ENCODE data around the gene ATP6V1B1. TPM values are rescaled to one million over a fixed set of nuclear protein-coding genes. Genes with fewer than 3 reads are reported as not detected.

The ATP6V1B1 gene
- total and polyA plus RNA-seq, 2 of the 13 experiments (the other 11 are each of a cell fraction or from before 2014, with no cell fraction given) = 0.58 to 1.6 TPM

GRCh38 chr2:70967189-70967588 is 31.5 kb downstream of the ATP6V1B1 start:
- Histone ChIP-seq H3K4me2 (ENCODE audit: low read depth, low read length) (no peak overlapping the region), H3K9me3 (ENCODE audit: low read length) (no peaks in the 10 kb centered on the region), H3K4me1 (ENCODE audit: insufficient read depth, low read length) (0 out of 2 replicates have a peak, but pooled peaks cover 5% of the 10 kb centered on the region), H4K20me1 (ENCODE audit: insufficient read depth, low read length) (no peaks in the 10 kb centered on the region), H3K4me3 (replicated peaks in 1 of 3; ENCODE audit: insufficient read depth in 1 of 3, low read depth in 2 of 3, low read length in 3 of 3) (no peak overlapping the region), H3K79me2 (ENCODE audit: insufficient read depth, low read length) (no peaks in the 10 kb centered on the region), H3K27me3 (ENCODE audit: control insufficient read depth in 1 of 2, insufficient read depth in 2 of 2, low read length in 2 of 2) (no peaks in the 10 kb centered on the region; a peak in 2 of 5 replicates), H3K27ac (ENCODE audit: extremely low read length, insufficient read depth, low read length) (no peak overlapping the region), H3K36me3 (replicated peaks in 1 of 2; ENCODE audit: control insufficient read depth in 1 of 2, insufficient read depth in 2 of 2, low read length in 2 of 2) (no peaks in the 10 kb centered on the region), H3K9ac (ENCODE audit: insufficient read depth, low read depth, low read length) (no peak overlapping the region), H2AFZ (ENCODE audit: low read length) (no peak overlapping the region)
- no peak for ATAC-seq
- intact Hi-C loops (cut with micrococcal nuclease; ENCODE audit: unreplicated experiment) (no loop called here), in situ Hi-C loops (cut with HindIII; ENCODE audit: extremely low pct_ligation_motif_present, low pct_unique_long_range_greater_than_20kb) (no loop called here)
- DNase-seq (ENCODE audit: low spot score) = no peak
- BruUV-seq (replicated peaks) = no TSS peak
- FAIRE-seq = no peak
- no peak for TF ChIP-seq KDM1A (CRISPR knock-in tag; IDR thresholded peaks at IDR 0.05)
- peak; percentile 90 for TF ChIP-seq CREB1 (IDR thresholded peaks at IDR 0.05)
- no peak for TF ChIP-seq CREB1 (CRISPR knock-in tag; IDR thresholded peaks at IDR 0.05)
- TF ChIP-seq ADNP (CRISPR knock-in tag; IDR thresholded peaks at IDR 0.05) = no peak
- TF ChIP-seq ZNF383 (CRISPR knock-in tag; IDR thresholded peaks at IDR 0.05; ENCODE audit: borderline replicate concordance) = no peak
- peak; percentile 98 for TF ChIP-seq ATF7 (IDR thresholded peaks at IDR 0.05)
- no peak for TF ChIP-seq ATF7 (CRISPR knock-in tag; IDR thresholded peaks at IDR 0.05)
- TF ChIP-seq ZC3H13 (CRISPR knock-in tag; IDR thresholded peaks at IDR 0.05) = no peak
- TF ChIP-seq MEIS1 (CRISPR knock-in tag; IDR thresholded peaks at IDR 0.05; ENCODE audit: borderline replicate concordance) = no peak
- no peak for TF ChIP-seq ZNF549 (CRISPR knock-in tag; IDR thresholded peaks at IDR 0.05)
- CTCF ChIA-PET (ENCODE audit: low intra/inter-chr PET ratio, low total read pairs) = no interaction called here
- 15% methylated on average over 4 of the region's 4 CpGs for WGBS (ENCODE audit: low lambda C conversion rate)
- POLR2A ChIA-PET = no interaction called here

DNA sequence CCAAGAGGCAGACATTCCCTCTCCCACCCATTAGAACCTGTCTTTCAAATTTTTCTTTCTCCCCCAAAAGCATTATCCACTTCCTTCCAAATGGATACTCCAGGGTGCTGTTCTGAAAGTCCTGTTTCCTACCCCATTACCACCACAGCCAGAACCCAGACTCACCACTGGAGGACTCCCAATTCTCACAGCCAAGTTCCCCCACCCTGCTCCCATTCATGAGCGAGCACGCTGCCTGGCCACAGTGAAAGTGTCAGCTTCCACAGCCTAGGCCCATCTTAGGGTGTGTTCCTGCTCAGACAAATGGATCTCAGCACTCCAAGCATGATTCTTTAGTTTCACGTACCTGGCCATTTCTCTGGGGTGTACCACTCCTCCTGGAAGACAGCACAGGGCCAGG is 38.9 kb downstream of the ATP6V1B1 start:
- peaks cover 14% of the 10 kb centered on the region for H3K4me1 ChIP-seq (ENCODE audit: insufficient read depth, low read length)
- FAIRE-seq = no peak
- H3K79me2 ChIP-seq (ENCODE audit: insufficient read depth, low read length) = no peaks in the 10 kb centered on the region
- ATAC-seq = no peak
- no peak overlapping the region for H3K4me3 ChIP-seq (replicated peaks in 1 of 3; ENCODE audit: insufficient read depth in 1 of 3, low read depth in 2 of 3, low read length in 3 of 3)
- BruUV-seq (replicated peaks) = no TSS peak
- no peaks in the 10 kb centered on the region for H4K20me1 ChIP-seq (ENCODE audit: insufficient read depth, low read length)
- no peaks in the 10 kb centered on the region for H3K36me3 ChIP-seq (replicated peaks in 1 of 2; ENCODE audit: control insufficient read depth in 1 of 2, insufficient read depth in 2 of 2, low read length in 2 of 2)
- no peaks in the 10 kb centered on the region for H3K9me3 ChIP-seq (ENCODE audit: low read length)
- no peak overlapping the region for H3K27ac ChIP-seq (ENCODE audit: extremely low read length, insufficient read depth, low read length)
- WGBS (ENCODE audit: low lambda C conversion rate) = 73% methylated on average over 3 of the region's 3 CpGs
- ChIA-PET CTCF (ENCODE audit: low intra/inter-chr PET ratio, low total read pairs) (no interaction called here), POLR2A (no interaction called here)
- H3K4me2 ChIP-seq (ENCODE audit: low read depth, low read length) = no peak overlapping the region
- intact Hi-C loops (cut with micrococcal nuclease; ENCODE audit: unreplicated experiment) = no loop called here
- H2AFZ ChIP-seq (ENCODE audit: low read length) = no peak overlapping the region
- in situ Hi-C loops (cut with HindIII; ENCODE audit: extremely low pct_ligation_motif_present, low pct_unique_long_range_greater_than_20kb) = no loop called here
- no peak for DNase-seq (ENCODE audit: low spot score)
- no peak overlapping the region for H3K9ac ChIP-seq (ENCODE audit: insufficient read depth, low read depth, low read length)
- no peaks in the 10 kb centered on the region for H3K27me3 ChIP-seq (ENCODE audit: control insufficient read depth in 1 of 2, insufficient read depth in 2 of 2, low read length in 2 of 2)
- TF ChIP-seq, protein P1, sequence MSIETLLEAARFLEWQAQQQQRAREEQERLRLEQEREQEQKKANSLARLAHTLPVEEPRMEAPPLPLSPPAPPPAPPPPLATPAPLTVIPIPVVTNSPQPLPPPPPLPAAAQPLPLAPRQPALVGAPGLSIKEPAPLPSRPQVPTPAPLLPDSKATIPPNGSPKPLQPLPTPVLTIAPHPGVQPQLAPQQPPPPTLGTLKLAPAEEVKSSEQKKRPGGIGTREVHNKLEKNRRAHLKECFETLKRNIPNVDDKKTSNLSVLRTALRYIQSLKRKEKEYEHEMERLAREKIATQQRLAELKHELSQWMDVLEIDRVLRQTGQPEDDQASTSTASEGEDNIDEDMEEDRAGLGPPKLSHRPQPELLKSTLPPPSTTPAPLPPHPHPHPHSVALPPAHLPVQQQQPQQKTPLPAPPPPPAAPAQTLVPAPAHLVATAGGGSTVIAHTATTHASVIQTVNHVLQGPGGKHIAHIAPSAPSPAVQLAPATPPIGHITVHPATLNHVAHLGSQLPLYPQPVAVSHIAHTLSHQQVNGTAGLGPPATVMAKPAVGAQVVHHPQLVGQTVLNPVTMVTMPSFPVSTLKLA (IDR thresholded peaks at IDR 0.05) = no peak
- no peak for TF ChIP-seq ZNF615 (CRISPR knock-in tag; IDR thresholded peaks at IDR 0.05; ENCODE audit: borderline replicate concordance)
- no peak for TF ChIP-seq MLXIP (CRISPR knock-in tag; IDR thresholded peaks at IDR 0.05; ENCODE audit: borderline replicate concordance)
- TF ChIP-seq PCBP1 (IDR thresholded peaks at IDR 0.05; ENCODE audit: borderline replicate concordance, low read depth, low read length) = no peak

Measured in HepG2 (cell line).